Upper lobe of right lung (tissue), 1 donor: ENCODE results near the gene ABR. TPM values are rescaled to one million over a fixed set of nuclear protein-coding genes. Genes with fewer than 3 reads are reported as not detected.

Experiments used
- ATAC-seq: fragments of 200-7000 bp; cut with Tn5 transposase; one replicate; pipeline ENCODE4 v1.9.1; 2020; ENCODE audit warnings: mild to moderate bottlenecking, moderate library complexity
- DNase-seq: peaks from one replicate; pipeline ENCODE4 v3.0.0-alpha.2; 2020
- H3K27ac ChIP-seq: fragments of 200-600 bp; one replicate; pipeline ENCODE4 v1.8.0; 2022
- H3K27me3 ChIP-seq: fragments of 200-600 bp; one replicate; pipeline ENCODE4 v1.8.0; 2022; ENCODE audit warnings: mild to moderate bottlenecking
- H3K36me3 ChIP-seq: fragments of 200-600 bp; one replicate; pipeline ENCODE4 v1.8.0; 2022
- H3K4me1 ChIP-seq: fragments of 200-600 bp; one replicate; pipeline ENCODE4 v1.8.0; 2022
- H3K4me3 ChIP-seq: fragments of 200-600 bp; one replicate; pipeline ENCODE4 v1.8.0; 2022; ENCODE audit warnings: mild to moderate bottlenecking
- H3K9me3 ChIP-seq: fragments of 200-600 bp; one replicate; pipeline ENCODE4 v1.8.0; 2022
- intact Hi-C: fragments of 100-400 bp; cut with DNase I; formaldehyde crosslinking; loops from one replicate; pipeline ENCODE4 v1.11.0; 2022
- total RNA-seq: library from RNA; stranded (reverse); fragmentation: NEBNext Ultra II Directional; extraction: Animal tissue kit (Norgen Biotek cat#: 25700); gene quantifications from one replicate; pipeline ENCODE4 v1.2.1, GENCODE V29; 2021
- TF ChIP-seq, protein P1 (sequence below): fragments of 200-600 bp; IDR thresholded peaks from one replicate; pipeline ENCODE4 v1.8.0; 2022; ENCODE audit warnings: antibody characterized with exemption
- donor health status: DM: no; HTN: yes; CAD: no; lungs with severe emphysema.

Gene ABR
- total RNA-seq, 1 donor from 2014 or later: 185 TPM

- ATAC-seq (no peak), DNase-seq (no peak)
- TF ChIP-seq, protein P1, sequence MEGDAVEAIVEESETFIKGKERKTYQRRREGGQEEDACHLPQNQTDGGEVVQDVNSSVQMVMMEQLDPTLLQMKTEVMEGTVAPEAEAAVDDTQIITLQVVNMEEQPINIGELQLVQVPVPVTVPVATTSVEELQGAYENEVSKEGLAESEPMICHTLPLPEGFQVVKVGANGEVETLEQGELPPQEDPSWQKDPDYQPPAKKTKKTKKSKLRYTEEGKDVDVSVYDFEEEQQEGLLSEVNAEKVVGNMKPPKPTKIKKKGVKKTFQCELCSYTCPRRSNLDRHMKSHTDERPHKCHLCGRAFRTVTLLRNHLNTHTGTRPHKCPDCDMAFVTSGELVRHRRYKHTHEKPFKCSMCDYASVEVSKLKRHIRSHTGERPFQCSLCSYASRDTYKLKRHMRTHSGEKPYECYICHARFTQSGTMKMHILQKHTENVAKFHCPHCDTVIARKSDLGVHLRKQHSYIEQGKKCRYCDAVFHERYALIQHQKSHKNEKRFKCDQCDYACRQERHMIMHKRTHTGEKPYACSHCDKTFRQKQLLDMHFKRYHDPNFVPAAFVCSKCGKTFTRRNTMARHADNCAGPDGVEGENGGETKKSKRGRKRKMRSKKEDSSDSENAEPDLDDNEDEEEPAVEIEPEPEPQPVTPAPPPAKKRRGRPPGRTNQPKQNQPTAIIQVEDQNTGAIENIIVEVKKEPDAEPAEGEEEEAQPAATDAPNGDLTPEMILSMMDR: no peak
- Histone ChIP-seq H3K9me3 (no peaks in the 10 kb centered on the region), H3K27me3 (no peaks in the 10 kb centered on the region), H3K4me1 (no peaks in the 10 kb centered on the region), H3K27ac (no peak overlapping the region), H3K4me3 (no peak overlapping the region), H3K36me3 (no peaks in the 10 kb centered on the region)
- intact Hi-C loops: no loop called here
These were observed 217.1 kb downstream of the ABR start for GRCh38 chr17:962670-963069.

DNA sequence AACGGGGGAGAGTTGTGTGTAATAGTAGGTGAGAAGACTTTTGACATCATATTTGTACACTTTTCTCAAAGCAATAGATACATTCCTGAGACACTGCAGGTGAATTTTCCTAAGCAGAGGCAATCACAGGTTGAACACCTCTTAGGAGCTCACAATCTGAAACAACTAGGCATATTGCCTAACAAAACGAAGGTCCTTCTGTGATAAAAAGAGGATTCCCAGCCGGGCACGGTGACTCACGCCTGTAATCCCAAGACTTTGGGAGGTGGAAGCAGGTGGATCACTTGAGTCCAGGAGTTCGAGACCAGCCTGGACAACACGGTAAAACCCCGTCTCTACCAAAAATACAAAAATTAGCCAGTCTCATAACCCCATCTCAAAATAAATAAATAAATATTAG is 217.6 kb downstream of the ABR start:
- H3K4me3 ChIP-seq: no peak overlapping the region
- ATAC-seq (peak; percentile 13), DNase-seq (no peak)
- no peaks in the 10 kb centered on the region for H3K36me3 ChIP-seq
- no peaks in the 10 kb centered on the region for H3K9me3 ChIP-seq
- H3K4me1 ChIP-seq: no peaks in the 10 kb centered on the region
- TF ChIP-seq, protein P1: no peak
- no peak overlapping the region for H3K27ac ChIP-seq
- no peaks in the 10 kb centered on the region for H3K27me3 ChIP-seq
- intact Hi-C loops: no loop called here

GRCh38 chr17:958712-959451 is 220.9 kb downstream of the ABR start:
- intact Hi-C loops: no loop called here
- no peak for DNase-seq
- TF ChIP-seq, protein P1: no peak
- Histone ChIP-seq H3K4me3 (no peak overlapping the region), H3K27me3 (no peaks in the 10 kb centered on the region), H3K36me3 (no peaks in the 10 kb centered on the region), H3K4me1 (no peaks in the 10 kb centered on the region), H3K27ac (no peak overlapping the region), H3K9me3 (no peaks in the 10 kb centered on the region)
- no peak for ATAC-seq

DNA sequence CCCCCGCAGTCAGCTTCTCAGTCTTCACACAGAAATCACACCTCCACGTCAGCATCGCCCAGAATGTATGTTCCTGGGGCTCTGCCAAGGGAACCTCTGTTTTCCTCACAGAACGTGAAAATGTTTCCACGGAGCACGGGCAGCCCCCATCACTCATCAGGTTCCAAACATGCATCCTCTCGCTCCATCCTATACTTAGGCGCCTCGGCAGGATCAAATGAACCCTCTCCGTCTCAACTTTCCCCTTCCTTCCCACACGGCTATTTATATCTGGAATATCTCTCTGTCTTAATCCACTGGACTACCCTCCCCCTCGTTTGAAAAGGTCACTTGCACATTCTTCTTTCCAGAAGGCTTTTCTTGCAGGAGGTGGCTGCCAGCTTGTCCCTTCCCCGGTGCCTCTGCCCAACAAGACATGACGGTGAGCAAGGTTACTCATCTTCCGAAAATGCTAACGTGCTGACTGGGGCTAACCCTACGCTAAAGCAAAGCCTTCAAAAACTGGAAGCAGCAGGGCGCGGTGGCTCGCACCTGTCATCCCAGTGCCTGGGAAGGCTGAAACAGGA is 221.8 kb downstream of the ABR start:
- Histone ChIP-seq H3K27ac (no peak overlapping the region), H3K4me3 (no peak overlapping the region), H3K27me3 (no peaks in the 10 kb centered on the region), H3K4me1 (no peaks in the 10 kb centered on the region), H3K9me3 (no peaks in the 10 kb centered on the region), H3K36me3 (no peaks in the 10 kb centered on the region)
- intact Hi-C loops: no loop called here
- DNase-seq (no peak), ATAC-seq (no peak)
- TF ChIP-seq, protein P1: no peak

DNA sequence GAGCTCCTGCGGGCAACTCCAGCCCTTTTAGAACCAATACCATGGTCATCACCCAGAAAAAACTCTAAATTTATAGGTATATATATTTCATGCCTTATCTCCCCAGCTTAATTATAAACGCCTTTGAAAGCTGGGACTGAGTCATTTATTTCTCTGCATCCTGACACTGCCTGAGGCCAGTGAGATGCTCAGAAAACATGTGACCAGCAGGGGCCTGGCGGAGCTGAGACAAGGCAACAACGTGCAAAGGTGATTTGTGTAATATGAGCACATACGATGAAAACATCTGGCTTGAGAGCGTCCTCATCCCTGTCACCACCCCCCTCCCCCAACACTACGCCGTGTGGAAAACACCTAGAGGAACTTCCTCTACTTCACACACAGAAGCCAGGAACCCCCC is 222.9 kb downstream of the ABR start:
- ATAC-seq (no peak), DNase-seq (no peak)
- TF ChIP-seq, protein P1: no peak

More for the DNA sequence above, 222.9 kb downstream of the ABR start:
- intact Hi-C loops: no loop called here
- Histone ChIP-seq H3K4me3 (no peak overlapping the region), H3K9me3 (no peaks in the 10 kb centered on the region), H3K27me3 (no peaks in the 10 kb centered on the region), H3K4me1 (peaks cover under 1% of the 10 kb centered on the region), H3K36me3 (no peaks in the 10 kb centered on the region), H3K27ac (no peak overlapping the region)
